Epithelial cell of proximal tubule (primary cell): ENCODE data around the gene TM4SF5. TPM values are rescaled to one million over a fixed set of nuclear protein-coding genes. Genes with fewer than 3 reads are reported as not detected.
"Not testable (repeated sequence)": the region's sequence is repeated elsewhere in the genome, so short reads cannot be mapped to it uniquely, and the experiment has no call there.

Experiments
- DNase-seq: peaks from one replicate; pipeline ENCODE4 v3.0.0-alpha.2; 2011; ENCODE audit warnings: low read depth
- H3K4me3 ChIP-seq: 2 replicates; pipeline ENCODE4 v1.5.1; 2011; ENCODE audit warnings: low read depth, mild to moderate bottlenecking, low read length
- total RNA-seq: library from RNA; depleted of rRNA; stranded (reverse); fragments of >200 nt; gene quantifications from 2 replicates; pipeline ENCODE4 v1.2.3, GENCODE V29; 2015
- TF ChIP-seq, protein P1 (sequence below): conservative IDR thresholded peaks from 2 replicates; pipeline ENCODE4 v1.5.1; 2012; ENCODE audit warnings: low read depth, mild to moderate bottlenecking, low read length

Gene TM4SF5
- total RNA-seq, 1 donor from 2014 or later, result not detected

DNA sequence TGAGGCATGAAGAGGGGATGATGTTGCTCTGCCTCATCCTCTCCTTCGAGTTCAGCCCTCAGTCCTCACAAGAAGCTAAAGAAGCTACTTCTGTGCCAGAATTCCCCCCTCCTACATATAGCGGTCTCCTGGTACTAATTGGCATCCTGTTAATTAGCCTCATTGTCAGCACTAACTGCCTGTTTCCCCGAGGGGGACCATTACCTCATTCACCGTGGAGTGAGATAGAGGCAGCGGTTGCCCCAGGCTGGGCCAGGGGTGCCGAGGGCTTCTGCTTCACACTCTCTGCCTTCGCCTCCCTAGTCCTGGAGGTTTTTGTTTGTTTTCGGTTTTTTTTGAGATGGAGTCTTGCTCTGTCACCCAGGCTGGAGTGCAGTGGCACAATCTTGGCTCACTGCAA is 55.7 kb downstream of the TM4SF5 start:
- TF ChIP-seq, protein P1, sequence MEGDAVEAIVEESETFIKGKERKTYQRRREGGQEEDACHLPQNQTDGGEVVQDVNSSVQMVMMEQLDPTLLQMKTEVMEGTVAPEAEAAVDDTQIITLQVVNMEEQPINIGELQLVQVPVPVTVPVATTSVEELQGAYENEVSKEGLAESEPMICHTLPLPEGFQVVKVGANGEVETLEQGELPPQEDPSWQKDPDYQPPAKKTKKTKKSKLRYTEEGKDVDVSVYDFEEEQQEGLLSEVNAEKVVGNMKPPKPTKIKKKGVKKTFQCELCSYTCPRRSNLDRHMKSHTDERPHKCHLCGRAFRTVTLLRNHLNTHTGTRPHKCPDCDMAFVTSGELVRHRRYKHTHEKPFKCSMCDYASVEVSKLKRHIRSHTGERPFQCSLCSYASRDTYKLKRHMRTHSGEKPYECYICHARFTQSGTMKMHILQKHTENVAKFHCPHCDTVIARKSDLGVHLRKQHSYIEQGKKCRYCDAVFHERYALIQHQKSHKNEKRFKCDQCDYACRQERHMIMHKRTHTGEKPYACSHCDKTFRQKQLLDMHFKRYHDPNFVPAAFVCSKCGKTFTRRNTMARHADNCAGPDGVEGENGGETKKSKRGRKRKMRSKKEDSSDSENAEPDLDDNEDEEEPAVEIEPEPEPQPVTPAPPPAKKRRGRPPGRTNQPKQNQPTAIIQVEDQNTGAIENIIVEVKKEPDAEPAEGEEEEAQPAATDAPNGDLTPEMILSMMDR, result no peak
- no peak for DNase-seq
- no peak overlapping the region for H3K4me3 ChIP-seq

DNA sequence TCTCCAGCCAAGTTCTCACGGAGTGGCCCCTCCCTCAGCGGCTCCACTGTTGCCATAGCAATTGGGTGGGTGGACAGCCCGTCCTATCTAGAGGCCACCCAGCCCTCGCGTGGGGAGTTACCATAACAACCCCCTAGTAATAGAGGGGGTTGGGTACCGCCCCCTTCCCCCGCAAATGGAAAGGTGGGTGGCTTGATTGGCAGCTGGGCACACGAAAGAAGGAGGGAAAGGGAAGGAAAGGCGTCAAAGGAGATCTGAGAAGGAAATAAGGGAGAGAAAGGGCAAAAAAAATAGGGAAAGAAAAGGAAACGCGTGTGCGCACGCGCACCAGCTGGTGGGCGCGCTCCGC is 61.1 kb downstream of the TM4SF5 start:
- DNase-seq, result not testable (repeated sequence)
- H3K4me3 ChIP-seq, result peak overlapping the region; percentile 93

Other genes with a start within 250 kb of the TM4SF5 start
- 70.9 and 140 TPM in 2 replicates for gene MYBBP1A, start 216.5 kb upstream of the TM4SF5 start, total RNA-seq
- gene GGT6, start 211.3 kb upstream of the TM4SF5 start, total RNA-seq, result 0.80 and 0.86 TPM in 2 replicates
- 0.07 and 1.3 TPM in 2 replicates for gene SMTNL2, start 187.4 kb upstream of the TM4SF5 start, total RNA-seq
- gene ALOX15, start 130.2 kb upstream of the TM4SF5 start, total RNA-seq, result 0.14 TPM in 1 of 2 replicates, not detected in the other
- 25.8 and 55.9 TPM in 2 replicates for gene PELP1, start 67.7 kb upstream of the TM4SF5 start, total RNA-seq
- gene ARRB2, start 61.3 kb upstream of the TM4SF5 start, total RNA-seq, result 19.9 and 20.0 TPM in 2 replicates
- 26.6 and 27.2 TPM in 2 replicates for gene MED11, start 40.5 kb upstream of the TM4SF5 start, total RNA-seq
- 0.36 and 1.5 TPM in 2 replicates for gene ZMYND15, start 32.1 kb upstream of the TM4SF5 start, total RNA-seq
- 19.0 and 32.3 TPM in 2 replicates for gene CXCL16, start 32.0 kb upstream of the TM4SF5 start, total RNA-seq
- gene VMO1, start 14.5 kb downstream of the TM4SF5 start, total RNA-seq, result not detected in 2 replicates
- not detected in 2 replicates for gene GLTPD2, start 17.1 kb downstream of the TM4SF5 start, total RNA-seq
- 264 and 337 TPM in 2 replicates for gene PSMB6, start 24.3 kb downstream of the TM4SF5 start, total RNA-seq
- gene PLD2, start 35.3 kb downstream of the TM4SF5 start, total RNA-seq, result 15.7 and 19.5 TPM in 2 replicates
- 20.5 and 39.9 TPM in 2 replicates for gene MINK1, start 61.5 kb downstream of the TM4SF5 start, total RNA-seq
- gene C17orf107, start 127.7 kb downstream of the TM4SF5 start, total RNA-seq, result 1.3 and 1.4 TPM in 2 replicates
- gene CHRNE, start 131.2 kb downstream of the TM4SF5 start, total RNA-seq, result 1.0 TPM in 1 of 2 replicates, not detected in the other
- gene GP1BA, start 160.4 kb downstream of the TM4SF5 start, total RNA-seq, result not detected in 2 replicates
- 45.5 and 72.9 TPM in 2 replicates for gene SLC25A11, start 168.2 kb downstream of the TM4SF5 start, total RNA-seq
- gene RNF167, start 168.4 kb downstream of the TM4SF5 start, total RNA-seq, result 49.0 and 55.1 TPM in 2 replicates
- 1,802 and 2,074 TPM in 2 replicates for gene PFN1, start 176.6 kb downstream of the TM4SF5 start, total RNA-seq
- 0.43 and 2.0 TPM in 2 replicates for gene ENO3, start 179.2 kb downstream of the TM4SF5 start, total RNA-seq
- gene SPAG7, start 195.9 kb downstream of the TM4SF5 start, total RNA-seq, result 67.7 and 80.8 TPM in 2 replicates
- gene CAMTA2, start 215.8 kb downstream of the TM4SF5 start, total RNA-seq, result 10.6 and 16.7 TPM in 2 replicates
- 0.14 TPM in 1 of 2 replicates, not detected in the other for gene INCA1, start 225.6 kb downstream of the TM4SF5 start, total RNA-seq
- gene KIF1C, start 226.1 kb downstream of the TM4SF5 start, total RNA-seq, result 75.0 and 81.3 TPM in 2 replicates